Measurements from ENCODE around the gene ERCC8.
"Not testable (repeated sequence)": the region's sequence is repeated elsewhere in the genome, so short reads cannot be mapped to it uniquely, and the experiment has no call there.

ERCC8 gene

DNA sequence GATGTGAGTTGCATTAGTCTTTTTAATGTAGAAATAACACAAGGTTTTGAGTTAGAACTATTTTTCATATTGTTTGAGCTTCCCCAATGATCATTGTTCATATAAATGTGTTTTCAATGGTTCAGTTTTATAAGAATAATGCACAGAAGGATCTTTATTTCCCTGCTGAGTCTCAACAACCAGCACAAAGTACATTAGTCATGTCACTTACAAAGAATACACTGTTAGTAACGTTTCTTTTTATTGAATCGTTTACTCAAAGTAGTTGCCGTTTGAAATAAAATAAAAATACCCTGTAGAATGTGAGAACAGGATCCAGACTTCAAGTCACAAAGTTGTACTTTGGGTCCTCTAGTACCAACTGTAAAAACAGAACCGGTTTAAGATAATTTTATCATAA is 41.5 kb downstream of the ERCC8 start:
- DNase-seq: no peak

DNA sequence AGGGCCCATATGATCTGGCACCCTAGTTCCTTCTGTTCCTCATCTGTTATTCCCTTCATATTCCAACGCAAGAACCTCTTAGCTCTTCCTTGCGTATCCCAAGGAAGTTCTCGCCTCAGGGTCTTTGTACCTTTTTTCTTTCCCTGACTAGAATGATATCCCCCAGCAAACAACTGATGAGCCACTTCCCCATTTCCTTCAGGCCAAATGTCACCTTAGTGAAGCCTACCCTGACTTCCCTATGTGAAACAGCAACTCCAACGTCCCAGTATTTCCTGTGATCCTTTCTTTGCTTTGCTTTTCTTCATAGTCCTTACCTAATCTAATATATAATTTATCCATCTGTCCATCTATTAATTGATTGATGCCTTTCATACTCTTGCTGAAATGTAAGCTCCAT is 47.9 kb downstream of the ERCC8 start:
- DNase-seq: no peak

DNA sequence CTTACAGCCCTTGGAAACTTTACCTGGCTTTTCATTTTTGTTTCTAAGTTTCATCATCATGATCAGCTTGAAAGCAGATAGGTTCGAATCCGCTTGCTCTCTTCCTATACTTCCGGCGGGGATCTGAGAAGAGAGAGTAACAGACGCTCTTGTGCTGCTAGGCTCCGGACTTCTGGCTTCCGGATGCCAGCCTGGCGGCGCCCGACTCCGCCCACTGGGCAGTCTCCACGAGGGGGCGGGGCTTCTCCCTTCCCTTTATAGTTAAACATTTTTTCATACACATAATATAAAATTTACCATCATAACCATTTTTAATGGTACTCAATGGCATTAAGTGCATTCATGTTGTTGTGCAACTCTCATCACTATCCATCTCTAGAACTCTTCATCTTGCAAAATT is 51.3 kb downstream of the ERCC8 start:
- DNase-seq: no peak

DNA sequence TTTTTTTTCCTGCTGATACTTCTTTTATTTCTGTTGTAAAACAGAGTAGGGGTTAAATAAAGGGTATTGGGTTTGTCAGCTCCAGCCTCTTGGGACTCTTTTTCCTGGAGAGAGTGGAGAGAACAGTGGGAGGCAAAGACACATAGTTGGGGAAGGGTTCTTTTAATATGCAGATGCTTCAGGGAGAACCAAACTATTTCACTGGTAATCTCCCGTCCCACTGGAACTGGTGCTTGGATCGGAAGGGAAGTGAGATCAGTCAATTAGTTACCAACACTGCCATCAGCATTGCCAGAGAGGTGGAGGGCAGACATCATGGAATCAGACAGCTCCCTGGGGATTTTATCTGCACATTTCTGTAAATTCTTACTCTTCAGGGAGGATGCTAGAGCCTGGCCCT is 53.2 kb downstream of the ERCC8 start:
- no peak for DNase-seq

DNA sequence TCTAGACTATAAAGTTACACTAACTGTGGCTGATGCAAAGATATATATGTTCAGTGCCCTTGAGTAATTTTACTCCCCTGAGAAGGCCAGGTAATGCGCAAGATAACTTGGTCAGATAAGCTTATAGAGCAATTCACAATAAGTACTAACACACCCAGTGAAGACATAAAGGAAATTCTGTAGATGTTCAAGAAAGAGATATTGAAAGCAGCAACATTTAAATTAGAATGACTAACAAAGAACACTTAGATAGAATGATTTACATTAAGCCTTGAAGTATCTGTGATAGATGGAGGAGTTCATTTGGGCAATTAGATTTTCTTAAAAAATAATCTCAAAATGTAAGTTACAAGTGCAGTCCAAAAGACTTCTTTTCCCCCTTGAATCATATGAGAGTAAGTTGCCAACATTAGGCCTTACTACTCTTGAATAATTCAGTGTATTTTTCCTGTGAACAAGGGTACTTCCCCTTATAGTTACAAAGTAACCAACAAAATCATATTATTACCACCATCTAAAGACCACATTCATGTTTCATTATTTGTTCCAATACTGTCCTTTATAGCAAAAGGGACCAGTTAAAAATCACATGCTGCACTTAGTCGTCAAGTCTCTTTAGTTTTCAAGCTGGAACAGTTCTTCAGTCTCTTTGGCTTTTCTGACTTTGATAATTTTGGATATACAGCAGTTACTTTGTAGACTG is 56.4 kb downstream of the ERCC8 start:
- DNase-seq: no peak

DNA sequence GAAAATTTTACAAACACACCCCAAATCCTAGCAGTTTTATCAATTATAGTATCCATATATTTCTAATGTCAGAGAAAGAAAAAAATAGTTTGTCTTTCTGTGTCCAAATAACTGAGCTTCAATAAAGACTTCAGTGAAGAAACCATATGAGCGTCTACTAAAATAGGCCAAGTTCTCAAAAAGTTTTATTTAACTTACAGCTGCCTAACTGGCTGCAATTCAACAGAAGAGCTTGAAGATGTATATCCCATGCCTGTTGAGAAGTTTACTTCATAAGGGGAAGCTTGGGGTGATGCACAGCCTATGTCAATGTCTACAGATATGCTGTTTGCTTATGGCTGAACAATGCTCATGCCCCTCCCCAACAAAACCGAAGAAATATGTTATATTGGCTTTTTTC is 57.1 kb downstream of the ERCC8 start:
- DNase-seq: no peak

DNA sequence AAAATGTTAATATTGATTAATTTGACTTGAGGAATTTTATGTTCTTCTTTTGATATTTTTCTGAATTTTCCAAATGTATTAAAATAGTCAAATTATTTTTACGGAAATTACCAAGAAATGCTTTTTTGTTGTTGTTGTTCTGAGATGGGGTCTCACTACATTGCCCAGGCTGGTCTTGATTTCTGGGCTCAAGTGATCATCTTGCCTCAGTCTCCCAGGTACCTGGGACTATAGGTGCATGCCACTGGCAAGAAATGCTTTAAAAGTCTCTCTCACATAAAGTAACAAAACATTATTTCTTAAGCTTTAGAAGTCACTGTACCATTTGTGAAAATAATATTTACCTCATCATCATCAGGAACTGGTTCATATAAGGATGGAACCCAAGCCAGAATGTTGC is 57.8 kb downstream of the ERCC8 start:
- no peak for DNase-seq

DNA sequence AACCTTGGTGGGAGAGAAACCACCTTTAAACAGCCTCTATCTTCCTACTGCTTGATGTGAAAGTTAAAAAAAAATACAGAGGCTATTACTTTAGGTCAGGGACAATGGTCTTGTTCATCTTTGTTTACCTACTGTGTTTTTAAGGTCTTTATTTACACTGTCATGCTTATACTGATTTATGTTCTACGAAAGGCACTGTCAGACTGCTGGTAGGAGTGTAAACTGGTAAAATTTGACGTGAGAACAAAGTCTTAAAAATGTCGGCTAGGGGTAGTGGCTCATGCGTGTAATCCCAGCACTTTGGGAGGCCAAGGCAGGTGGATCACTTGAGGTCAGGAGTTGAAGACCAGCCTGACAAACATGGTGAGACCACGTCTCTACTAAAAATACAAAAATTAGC is 58.7 kb downstream of the ERCC8 start:
- no peak for DNase-seq

DNA sequence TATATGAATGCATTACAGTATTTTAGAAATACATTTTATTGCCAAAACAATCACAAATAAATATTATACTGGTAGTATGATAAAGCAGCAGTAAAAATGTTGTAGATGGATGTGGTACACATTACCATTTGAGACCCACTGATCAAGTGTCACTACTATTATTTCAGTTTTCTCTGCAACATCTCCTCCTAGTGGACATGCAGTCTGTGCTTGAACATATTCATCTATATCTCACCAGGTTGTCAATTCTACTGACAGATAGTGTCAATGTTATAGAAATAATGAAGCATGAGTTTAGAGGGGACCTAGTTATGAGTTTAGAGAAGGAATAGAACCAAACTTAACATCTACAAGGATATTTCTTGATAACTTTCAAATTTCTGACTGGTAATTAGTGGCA is 61.6 kb downstream of the ERCC8 start:
- peak; percentile 7 for DNase-seq

DNA sequence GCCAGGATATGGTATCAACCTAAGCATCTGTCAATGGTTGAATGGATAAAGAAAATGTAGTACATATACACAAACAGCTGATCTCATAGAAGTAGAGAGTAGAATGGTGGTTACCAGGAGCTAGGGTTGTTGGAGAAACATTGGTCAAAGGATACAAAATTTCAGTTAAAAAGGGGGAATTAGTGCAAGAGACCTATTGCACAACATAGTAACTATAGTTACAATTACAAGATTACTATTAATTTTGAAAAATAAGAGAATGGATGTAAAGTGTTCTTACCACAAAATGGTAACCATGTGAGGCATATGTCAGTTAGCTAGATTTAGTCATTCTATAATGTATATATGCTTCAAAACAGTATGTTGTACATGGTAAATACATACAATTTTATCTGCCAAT is 72.0 kb downstream of the ERCC8 start:
- no peak for DNase-seq

DNA sequence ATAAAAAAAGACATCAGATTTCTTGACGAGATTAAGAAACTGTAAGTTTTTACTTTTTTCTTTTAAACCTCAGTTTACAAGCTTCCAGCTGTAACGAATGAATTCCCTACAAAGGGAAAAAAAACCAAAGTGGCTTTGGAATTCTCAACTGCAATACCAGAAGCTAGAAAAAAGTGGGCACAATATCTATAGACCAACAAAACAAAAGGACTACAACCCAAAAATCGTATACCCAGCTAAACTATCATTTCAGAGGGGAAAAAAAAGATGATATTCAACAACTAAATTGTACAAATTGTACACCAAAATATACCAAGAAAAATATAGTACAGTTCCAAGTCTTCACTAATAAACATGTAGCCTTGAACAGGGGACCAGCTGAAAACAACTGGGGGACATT is 74.0 kb downstream of the ERCC8 start:
- no peak for DNase-seq

DNA sequence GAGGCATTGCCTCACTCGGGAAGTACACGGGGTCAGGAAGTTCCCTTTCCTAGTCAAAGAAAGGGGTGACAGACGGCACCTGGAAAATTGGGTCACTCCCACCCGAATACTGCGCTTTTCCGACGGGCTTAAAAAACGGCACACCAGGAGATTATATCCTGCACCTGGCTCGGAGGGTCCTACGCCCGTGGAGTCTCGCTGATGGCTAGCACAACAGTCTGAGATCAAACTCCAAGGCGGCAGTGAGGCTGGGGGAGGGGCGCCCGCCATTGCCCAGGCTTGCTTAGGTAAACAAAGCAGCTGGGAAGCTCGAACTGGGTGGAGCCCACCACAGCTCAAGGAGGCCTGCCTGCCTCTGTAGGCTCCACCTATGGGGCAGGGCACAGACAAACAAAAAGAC is 84.3 kb downstream of the ERCC8 start:
- DNase-seq: not testable (repeated sequence)

DNA sequence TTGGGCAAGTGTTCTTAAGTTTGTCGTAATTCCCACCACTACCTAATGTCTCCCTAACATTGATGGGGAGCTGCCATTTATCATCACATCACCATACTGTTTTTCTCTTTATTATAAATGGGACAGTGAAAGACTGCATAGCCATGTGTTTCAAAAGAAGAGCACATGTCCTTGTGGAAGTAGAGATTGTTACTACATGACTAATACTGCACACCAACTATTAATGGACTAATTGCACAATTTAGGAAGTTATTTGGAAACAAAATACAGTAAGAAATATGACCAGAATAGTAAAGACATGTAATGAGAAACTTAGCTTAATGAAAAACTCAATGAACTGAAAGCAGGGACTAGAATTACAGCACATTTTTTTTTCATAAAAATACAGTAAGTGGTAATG is 88.8 kb downstream of the ERCC8 start:
- peak; percentile 80 for DNase-seq

DNA sequence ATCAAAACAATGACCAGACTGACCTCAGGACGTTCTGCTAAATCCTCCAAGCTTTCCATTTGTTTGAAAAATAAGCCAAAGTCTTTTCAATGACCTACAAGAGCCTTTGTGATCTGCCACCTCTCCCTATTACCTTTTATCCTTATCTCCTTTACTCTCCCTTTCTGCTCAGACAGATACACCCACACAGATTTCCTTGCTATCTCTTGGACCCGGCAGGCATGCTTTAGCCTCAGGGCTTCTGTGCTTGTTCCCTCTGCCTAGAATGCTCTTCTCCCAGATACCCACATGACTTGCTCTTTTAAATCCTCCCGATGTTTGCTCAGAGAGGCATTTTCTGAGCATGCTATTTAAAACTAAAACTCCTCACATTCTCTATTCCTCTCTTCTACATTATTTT is 91.9 kb downstream of the ERCC8 start:
- DNase-seq: no peak

DNA sequence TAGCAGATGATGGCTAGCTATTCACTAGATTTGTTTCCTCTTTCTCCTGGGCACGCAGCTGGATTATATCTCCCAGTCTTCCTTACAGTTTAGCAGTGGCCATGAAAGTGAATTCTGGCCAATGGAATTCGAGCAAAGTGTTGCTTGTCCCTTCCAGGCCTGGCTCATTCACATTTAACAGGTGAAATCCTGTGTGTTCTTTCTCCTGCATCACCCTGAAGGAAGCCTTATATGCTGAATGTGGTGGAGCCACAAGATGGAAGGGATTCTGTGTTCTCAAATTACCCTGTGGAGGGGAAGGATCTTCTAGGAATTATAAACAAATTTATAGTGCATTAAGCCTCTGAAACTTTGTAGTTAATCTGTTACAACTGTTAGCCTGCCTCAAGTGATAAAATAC is 92.6 kb downstream of the ERCC8 start:
- DNase-seq: no peak

DNA sequence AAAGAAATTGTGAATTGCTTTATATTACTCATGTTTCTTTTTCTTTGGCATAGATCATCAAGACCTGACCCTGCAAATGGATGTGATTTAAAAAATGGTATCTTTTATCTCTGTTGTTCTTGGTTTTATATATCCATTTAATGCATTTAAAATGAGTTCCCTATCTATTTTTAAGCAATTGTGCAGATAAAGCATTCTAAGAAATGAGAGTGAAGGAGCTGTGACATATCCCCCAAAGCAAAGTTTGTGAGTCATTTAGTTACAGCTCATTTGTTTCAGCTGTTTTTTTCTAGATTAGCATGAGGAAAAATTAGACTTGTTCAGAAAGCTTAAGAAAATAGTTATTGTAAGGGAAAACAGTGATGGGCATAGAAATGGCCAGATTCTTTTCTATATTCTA is 93.2 kb downstream of the ERCC8 start:
- DNase-seq: no peak

DNA sequence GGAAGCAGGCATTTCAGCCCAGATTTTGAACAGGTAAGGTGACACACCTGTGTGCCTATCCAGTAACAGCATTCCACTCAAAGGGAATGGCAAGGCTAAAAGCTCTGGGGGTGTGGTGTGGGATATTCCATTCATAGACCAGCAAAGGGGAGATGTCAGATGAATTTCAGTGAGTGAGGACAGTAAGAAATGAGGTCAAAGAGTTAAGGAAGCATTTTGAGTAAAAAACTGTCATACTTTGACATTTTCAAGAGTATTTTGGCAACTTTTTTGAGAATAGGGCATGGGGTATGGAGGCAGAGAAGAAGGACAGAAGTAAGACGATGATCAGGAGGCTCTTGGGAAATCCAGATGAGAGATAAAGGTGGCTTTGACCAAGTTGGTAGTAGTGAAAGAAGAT is 98.6 kb downstream of the ERCC8 start:
- DNase-seq: no peak

DNA sequence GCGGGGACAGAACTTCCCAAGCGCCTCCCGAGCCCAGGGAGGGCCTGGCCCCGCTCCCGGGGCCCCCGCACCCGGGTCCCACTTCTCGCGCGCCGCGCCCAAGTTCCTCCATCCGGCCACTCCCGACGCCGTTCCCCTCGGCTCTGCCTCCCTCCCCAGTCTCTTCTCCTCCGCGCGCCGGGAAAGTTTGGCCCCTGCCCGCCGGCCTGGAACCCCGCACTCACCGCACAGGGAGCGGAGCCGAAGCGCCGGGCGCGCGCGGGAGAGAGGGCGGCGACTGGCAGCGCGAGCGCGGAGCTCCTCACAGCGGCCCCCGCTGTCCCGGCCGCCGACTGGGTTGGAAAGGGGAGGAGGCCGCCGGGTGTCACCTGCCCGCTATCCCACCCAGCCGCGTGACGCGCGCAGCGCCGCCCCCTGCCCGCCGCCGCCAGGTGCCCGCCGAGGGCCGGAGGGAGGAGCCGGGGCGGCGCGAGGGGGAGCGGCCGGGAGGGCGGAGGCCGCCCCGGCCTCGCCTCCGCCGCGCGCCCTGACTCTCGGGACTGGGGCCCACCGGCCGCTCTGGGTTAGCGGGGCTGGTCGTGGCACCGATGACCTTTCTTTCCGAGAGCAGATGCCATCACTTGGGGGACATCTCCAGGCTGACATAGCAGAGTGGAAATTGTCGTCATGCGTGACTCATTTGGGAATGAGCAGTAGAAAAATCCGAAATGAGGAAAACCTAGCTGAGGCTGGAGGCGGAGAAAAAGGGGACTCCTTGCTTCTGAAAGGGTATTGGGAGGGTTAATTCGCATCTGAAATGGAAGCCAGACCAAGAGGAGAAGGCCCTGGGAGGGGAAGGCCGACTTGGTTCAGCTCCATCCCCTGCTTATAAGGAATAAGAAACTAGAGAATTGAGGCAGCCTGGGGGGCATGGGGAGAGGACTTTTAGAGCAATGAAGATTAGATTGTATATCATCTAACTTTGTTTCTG is 100.6 kb downstream of the ERCC8 start, which contains the start of gene ELOVL7:
Gene ELOVL7, minus strand, starts transcription at position 334 of the 970 bp plus-strand sequence. CDS start 56,872 bp downstream, outside the sequence.
- DNase-seq: peak; percentile 43

DNA sequence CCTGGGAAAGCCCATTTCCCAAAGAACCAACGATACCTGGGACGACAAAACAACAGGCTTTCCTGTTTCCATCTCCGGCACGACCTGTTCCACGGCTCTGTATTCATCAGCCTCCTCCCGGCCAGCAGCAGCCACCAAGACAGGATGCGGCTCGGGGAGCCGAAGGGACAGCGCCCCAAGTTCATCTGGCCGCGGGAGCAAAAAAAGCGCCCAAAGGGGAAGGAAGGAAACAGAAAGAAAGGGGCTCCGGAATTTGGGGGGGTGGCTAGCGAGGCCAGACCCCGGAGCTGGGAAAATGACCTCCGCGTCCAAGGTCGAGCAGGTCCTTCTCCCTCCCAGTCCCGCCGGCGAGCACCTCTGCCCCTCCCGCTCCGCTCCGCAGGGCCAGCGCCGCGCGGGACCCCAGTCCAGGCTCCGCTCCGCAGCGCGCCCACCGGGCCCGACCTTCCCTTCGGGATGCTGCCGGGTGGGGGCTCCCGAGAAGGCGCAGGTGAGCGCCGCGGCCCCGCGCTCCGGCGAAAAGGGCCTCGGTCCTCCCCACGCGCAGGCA is 101.4 kb downstream of the ERCC8 start:
- no peak for DNase-seq

DNA sequence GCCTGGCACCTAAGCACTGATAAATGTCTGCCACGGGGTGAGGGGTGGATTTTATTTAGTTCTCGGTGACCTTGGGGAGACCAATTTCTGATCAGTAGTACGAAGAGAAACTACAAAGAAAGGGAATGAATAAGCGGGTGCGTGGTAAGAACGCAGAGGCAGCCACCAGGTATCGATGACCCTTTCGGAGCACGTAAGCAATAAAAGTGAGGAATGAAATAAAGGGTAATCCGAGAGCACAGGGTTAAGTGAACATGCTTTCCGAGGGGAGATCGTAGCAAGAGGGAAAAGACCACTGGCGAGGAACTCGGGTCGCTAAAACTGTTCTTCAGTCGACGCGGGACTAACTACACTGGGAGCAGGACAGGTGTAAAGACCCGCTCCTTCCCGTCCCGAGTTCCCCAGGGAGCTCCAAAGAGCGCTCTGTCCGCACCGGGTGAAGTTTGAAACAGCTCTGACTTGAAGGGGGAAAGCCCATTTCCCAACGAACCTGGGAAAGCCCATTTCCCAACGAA is 101.9 kb downstream of the ERCC8 start:
- no peak for DNase-seq

DNA sequence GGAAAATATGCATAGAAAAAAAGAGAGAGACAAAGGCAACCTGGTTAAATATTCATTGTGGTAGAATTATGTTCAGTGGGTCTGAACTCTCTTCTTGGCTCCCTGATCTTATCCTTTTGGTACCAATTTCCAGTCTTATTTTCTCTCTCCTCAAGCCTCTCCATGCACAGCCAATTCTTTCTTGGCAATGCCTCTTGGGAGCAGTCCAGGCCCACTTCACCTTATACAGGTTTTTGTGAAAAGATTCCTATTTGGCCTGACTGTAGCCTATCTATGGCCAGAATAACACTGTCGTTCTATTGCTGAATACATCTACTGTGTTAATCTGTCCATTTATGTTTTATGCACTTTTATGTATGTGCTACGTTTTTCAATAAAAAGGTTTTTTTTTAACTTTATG is 103.5 kb downstream of the ERCC8 start:
- DNase-seq: no peak

DNA sequence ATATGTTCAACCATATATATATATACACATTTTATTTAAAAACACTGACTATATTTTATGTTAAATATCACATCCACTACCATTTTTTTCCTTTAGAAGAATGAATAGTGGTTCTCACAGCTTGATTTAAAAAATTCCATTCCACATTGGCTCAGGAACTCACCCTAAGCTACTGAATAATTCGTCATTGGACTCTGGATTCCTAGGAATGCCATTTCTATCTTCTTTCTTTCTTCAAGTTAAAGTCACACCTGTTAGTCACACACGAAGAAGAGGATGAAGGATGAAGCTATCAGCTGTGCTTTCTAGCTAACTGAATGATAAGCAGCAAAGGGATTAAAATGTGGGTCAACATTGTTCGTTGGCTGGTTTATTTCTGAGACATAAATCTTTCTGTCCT is 108.7 kb downstream of the ERCC8 start:
- DNase-seq: no peak

DNA sequence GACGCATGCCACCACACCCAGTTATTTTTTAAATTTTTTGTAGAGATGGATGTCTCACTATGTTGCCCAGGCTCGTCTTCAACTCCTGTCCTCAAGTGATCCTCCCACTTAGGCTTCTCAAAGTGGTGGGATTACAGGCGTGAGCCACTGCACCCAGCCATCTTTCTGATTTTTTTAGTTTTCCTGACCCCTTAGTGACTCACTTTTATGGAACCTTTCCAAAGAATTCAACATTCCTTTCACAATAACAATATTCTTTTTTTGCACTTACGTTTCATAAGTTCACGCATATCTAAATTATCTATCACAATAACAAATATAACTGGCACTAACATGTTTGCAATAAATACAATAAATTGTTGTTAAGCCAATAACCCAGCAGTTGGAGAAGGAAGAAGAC is 109.3 kb downstream of the ERCC8 start:
- DNase-seq: peak; percentile 46

DNA sequence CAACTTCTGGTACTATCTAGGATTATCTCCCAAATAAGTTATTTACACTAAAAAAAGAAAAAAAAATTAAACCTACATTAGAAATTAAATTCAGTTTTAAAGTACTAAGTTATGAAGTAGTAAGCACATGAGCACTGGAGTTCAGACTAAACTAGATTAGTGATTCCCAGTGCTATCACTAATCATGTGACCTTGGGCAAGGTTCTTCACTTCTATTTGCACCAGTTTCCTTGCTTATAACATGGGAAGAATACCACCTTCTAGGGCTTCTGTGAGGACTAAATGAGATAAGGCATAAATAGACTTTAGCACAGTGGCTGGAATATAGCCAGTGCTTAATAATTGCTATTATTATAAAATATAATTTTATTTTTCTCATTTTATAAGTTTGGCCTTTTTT is 111.3 kb downstream of the ERCC8 start:
- no peak for DNase-seq

All from HCEC 1CT (cell line).